Omental fat pad (tissue), 4 donors: ENCODE data around the gene ADRA2A. TPM values are rescaled to one million over a fixed set of nuclear protein-coding genes. Genes with fewer than 3 reads are reported as not detected.

Source experiments
- ATAC-seq: fragments of 150-250 bp; one replicate; pipeline ENCODE4 v1.9.1; 2016; ENCODE audit warnings: mild to moderate bottlenecking, moderate library complexity; ENCODE audit not compliant: low FRiP score
- DNase-seq: peaks from one replicate; pipeline ENCODE4 v3.0.0-alpha.2; 2019; ENCODE audit warnings: low spot score
- total RNA-seq, 4 donors: library from RNA; depleted of rRNA; stranded (reverse); fragments of >200 nt; gene quantifications; one replicate each; pipeline ENCODE4 v1.1.0, GENCODE V29; 2016
- TF ChIP-seq, protein P1 (sequence below), 3 donors: fragments of 450-650 bp; IDR thresholded peaks; one replicate each; pipeline ENCODE4 v1.5.1; 2016 to 2017; ENCODE audit warnings: antibody characterized with exemption in 3 of 3, mild to moderate bottlenecking in 3 of 3, moderate library complexity in 2 of 3

The ADRA2A gene
- total RNA-seq, 4 donors from 2014 or later: 5.2 to 81.3 (median 42.9) TPM

DNA sequence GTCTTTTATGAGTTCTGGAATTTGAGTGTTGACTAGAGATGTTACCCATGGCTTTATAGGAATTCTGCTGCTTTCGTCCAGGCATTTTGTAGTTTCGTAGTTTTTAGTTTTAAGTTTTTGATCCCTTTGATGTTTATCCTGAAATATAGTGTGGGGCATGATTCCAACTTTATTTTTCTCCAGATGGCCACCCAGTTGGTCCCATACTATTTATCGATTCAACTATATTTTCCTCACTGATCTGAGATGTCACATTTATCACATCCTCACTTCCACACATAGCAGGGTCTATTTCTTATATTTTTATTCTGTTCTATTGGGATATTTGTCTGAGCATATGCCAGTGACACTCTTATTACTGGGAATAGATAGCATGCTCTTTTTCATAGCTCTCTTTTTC lies 33.9 kb downstream of the ADRA2A start:
- TF ChIP-seq, protein P1, sequence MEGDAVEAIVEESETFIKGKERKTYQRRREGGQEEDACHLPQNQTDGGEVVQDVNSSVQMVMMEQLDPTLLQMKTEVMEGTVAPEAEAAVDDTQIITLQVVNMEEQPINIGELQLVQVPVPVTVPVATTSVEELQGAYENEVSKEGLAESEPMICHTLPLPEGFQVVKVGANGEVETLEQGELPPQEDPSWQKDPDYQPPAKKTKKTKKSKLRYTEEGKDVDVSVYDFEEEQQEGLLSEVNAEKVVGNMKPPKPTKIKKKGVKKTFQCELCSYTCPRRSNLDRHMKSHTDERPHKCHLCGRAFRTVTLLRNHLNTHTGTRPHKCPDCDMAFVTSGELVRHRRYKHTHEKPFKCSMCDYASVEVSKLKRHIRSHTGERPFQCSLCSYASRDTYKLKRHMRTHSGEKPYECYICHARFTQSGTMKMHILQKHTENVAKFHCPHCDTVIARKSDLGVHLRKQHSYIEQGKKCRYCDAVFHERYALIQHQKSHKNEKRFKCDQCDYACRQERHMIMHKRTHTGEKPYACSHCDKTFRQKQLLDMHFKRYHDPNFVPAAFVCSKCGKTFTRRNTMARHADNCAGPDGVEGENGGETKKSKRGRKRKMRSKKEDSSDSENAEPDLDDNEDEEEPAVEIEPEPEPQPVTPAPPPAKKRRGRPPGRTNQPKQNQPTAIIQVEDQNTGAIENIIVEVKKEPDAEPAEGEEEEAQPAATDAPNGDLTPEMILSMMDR (IDR thresholded peaks at IDR 0.05): no peak
- DNase-seq (no peak), ATAC-seq (no peak)

DNA sequence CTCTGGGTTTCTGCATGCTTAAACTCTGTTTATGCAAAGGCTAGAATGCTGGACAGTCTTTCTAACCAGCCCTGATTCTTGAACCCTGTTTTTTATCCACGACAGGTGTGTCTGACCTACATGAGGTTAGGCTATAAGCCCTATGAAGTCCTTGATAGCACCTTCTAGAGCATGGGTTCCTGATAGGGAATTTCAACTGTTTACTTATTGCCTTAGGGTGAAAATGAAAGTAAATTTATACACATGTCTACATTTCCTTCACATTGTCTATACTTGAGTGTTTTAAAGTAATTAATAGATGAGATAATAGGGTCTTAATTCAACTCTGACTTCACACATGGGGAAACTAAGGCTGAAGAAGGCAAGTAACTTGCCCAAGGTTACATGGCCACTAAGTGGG lies 35.5 kb downstream of the ADRA2A start:
- ATAC-seq: no peak

DNA sequence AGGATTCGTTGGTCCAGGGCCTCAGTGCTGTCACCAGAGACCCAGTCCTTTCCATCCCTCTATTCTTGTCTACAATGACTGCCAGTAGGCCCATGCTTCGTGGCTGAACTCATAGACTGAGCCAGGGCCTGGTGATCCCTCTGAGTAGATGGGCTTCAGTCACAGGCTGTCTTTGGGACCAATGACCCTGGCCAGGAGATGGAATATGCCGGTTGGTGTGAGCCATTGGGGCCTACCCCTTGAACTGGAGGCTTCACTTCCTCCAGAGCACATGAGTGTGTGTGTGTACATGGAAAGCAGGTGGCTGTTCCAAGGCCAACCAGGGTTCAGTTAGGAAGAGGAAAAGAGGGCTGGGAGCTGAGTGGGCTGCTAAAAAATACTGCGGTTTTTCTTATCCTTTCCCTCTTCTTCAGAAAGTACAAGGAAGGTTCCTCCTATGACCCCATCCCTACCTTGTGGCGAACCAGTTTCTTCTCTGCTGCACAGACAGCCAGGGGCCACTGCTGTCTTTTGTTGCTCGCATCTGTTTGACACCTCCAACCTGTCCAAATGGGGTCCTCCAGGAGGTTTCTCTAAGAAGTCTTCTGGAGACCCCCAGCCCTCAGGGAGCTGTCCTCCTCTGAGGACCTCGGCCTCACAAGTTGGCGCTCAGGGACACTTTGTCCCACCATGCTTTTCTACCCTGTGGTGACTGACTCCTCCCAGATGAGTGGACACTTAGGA lies 36.6 kb downstream of the ADRA2A start:
- DNase-seq: no peak
- TF ChIP-seq, protein P1 (IDR thresholded peaks at IDR 0.05): no peak
- no peak for ATAC-seq

More for the DNA sequence above, 35.5 kb downstream of the ADRA2A start:
- TF ChIP-seq, protein P1 (IDR thresholded peaks at IDR 0.05): no peak
- DNase-seq: no peak

DNA sequence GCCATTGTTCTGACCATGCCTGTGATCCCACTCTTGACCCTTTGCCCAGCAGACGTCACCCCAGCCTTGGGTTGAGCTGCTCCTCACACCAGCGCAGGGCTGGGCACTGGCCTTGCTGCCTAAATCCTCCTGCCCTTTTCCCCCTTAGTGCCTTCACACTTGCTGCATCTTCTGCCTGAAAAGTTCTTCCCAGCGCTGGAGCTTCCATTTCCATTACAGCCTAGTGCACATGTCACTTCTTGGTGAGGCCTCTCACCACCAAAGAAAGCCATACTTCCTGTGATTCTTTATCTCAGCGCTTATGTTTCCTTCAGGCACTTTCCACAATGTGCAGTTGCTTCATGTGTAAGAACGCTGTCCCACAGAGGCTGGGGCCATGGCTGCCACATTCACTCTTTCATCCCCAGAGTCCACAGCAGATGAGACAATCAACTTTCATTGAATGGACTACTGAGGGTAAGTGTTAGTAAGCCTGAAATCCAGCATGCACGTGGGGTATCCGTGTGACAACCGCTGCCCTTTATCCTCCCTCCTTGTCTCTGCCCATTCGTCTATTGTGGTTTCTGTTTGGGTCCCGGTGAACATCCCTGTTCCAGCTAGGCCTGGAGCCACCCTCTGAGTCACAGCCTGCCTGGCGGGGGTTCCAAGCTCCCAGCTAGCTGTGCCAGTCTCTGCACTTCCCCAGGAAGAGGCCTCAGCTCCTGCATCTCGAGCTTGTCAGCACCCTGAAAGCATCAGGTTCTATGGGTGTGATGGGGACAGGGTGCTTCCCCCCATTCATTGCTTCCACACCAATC lies 37.3 kb downstream of the ADRA2A start:
- DNase-seq: no peak

DNA sequence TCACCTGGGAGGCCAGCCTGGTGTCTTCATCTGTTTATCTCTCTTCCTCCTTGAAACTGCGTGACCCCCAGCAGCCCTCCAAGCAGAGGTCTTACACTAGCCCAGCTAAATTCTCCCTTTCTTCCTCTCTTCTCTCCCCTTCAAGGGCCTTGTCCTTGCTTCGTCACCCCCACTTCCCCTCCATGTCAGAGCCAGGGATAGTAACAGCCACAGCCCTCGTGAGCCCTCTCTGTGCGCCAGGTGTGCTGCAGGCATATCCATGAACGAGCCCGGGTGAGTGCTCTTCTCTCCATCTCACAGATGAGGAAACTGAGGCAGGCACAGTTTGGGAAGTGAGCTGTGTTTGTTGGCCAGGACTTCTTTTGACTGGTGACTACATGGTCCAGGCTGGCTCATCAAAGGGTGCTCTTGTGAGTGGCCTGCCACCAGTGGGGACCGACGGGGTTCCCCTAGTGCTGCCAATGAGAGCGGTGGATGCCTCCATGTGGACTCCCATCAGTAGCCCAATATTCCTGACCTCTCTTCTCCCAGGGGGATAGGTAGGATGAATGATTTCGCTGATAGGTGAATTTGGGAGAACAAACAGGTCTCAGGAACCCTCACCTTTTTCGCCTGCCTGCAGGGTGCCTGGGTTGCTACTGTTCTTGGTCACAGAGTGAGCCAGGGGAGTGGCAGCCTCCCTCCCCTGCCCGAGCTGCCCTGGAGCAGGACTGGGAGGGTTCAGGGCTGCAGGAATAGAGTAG lies 38.1 kb downstream of the ADRA2A start:
- TF ChIP-seq, protein P1 (IDR thresholded peaks at IDR 0.05): no peak
- ATAC-seq (no peak), DNase-seq (no peak)

More for the DNA sequence above, 37.3 kb downstream of the ADRA2A start:
- TF ChIP-seq, protein P1 (IDR thresholded peaks at IDR 0.05): no peak
- no peak for ATAC-seq

DNA sequence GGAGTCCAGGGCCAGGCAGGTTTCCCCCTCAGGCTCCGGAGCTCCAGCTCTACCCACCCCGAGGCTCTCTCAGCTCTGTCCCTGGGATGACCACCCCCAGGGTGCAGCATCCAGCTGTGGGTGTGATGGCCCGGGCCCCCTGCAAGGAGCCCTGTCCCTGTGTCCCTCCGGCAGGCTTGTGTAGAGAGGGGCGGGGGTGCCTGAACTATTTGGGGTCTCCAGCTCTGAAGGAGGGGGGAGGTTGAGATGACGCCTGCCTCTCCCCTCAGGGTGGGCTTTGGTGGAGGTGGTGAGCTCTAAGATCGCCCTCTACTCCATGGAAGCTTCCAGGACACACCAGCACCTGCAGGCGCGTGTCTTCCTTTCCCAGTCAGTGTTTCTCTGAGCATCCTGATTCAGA lies 39.4 kb downstream of the ADRA2A start:
- ATAC-seq: no peak
- DNase-seq: no peak

More for the DNA sequence above, 39.4 kb downstream of the ADRA2A start:
- TF ChIP-seq, protein P1 (IDR thresholded peaks at IDR 0.05): no peak
